GM18951 (cell line): ENCODE measurements around the gene RARG.

ENCODE experiments used
- POLR2A ChIP-seq: IDR thresholded peaks from 4 replicates; pipeline ENCODE4 v1.6.1; 2011; ENCODE audit warnings: mild to moderate bottlenecking; ENCODE audit not compliant: insufficient read length, insufficient read depth; ENCODE audit errors: extremely low read depth
- in situ Hi-C: fragments of 300-500 bp; cut with MboI; formaldehyde crosslinking; loops from one replicate; pipeline ENCODE4 v1.12.0; 2022; ENCODE audit warnings: low sequenced_read_pairs, mixed read lengths, inconsistent platforms; ENCODE audit not compliant: unreplicated experiment

Gene RARG

GRCh38 chr12:53258541-53259539 lies 26.8 kb upstream of the RARG start:
- TF ChIP-seq POLR2A: no peak
- in situ Hi-C loops: no loop called here

- no peak for TF ChIP-seq POLR2A
- in situ Hi-C loops: no loop called here
Observed at GRCh38 chr12:53255996-53256395, 24.0 kb upstream of the RARG start.

- in situ Hi-C loops: no loop called here
- no peak for TF ChIP-seq POLR2A
Observed at GRCh38 chr12:53254816-53255545, 23.0 kb upstream of the RARG start.

GRCh38 chr12:53253298-53253697 lies 21.3 kb upstream of the RARG start:
- no peak for TF ChIP-seq POLR2A
- in situ Hi-C loops: no loop called here

GRCh38 chr12:53252349-53252916 lies 20.4 kb upstream of the RARG start:
- TF ChIP-seq POLR2A: no peak
- in situ Hi-C loops: no loop called here

GRCh38 chr12:53251477-53252348 lies 19.7 kb upstream of the RARG start:
- peak; percentile 80 for TF ChIP-seq POLR2A
- in situ Hi-C loops: no loop called here

GRCh38 chr12:53245286-53245685 lies 13.3 kb upstream of the RARG start:
- TF ChIP-seq POLR2A: no peak
- in situ Hi-C loops: no loop called here

GRCh38 chr12:53244337-53244736 lies 12.3 kb upstream of the RARG start:
- TF ChIP-seq POLR2A: no peak
- in situ Hi-C loops: no loop called here

GRCh38 chr12:53241623-53242412 lies 9.8 kb upstream of the RARG start:
- no peak for TF ChIP-seq POLR2A
- in situ Hi-C loops: no loop called here

GRCh38 chr12:53239643-53240258 lies 7.7 kb upstream of the RARG start:
- in situ Hi-C loops: no loop called here
- TF ChIP-seq POLR2A: no peak

- in situ Hi-C loops: no loop called here
- TF ChIP-seq POLR2A: no peak
Observed at GRCh38 chr12:53236443-53237111, 4.6 kb upstream of the RARG start.

- TF ChIP-seq POLR2A: no peak
- in situ Hi-C loops: no loop called here
Observed at GRCh38 chr12:53235742-53236442, 3.9 kb upstream of the RARG start.
